Measurements from ENCODE around the gene JAK3.
"Not testable (repeated sequence)": the region's sequence is repeated elsewhere in the genome, so short reads cannot be mapped to it uniquely, and the experiment has no call there.

The JAK3 gene

DNA sequence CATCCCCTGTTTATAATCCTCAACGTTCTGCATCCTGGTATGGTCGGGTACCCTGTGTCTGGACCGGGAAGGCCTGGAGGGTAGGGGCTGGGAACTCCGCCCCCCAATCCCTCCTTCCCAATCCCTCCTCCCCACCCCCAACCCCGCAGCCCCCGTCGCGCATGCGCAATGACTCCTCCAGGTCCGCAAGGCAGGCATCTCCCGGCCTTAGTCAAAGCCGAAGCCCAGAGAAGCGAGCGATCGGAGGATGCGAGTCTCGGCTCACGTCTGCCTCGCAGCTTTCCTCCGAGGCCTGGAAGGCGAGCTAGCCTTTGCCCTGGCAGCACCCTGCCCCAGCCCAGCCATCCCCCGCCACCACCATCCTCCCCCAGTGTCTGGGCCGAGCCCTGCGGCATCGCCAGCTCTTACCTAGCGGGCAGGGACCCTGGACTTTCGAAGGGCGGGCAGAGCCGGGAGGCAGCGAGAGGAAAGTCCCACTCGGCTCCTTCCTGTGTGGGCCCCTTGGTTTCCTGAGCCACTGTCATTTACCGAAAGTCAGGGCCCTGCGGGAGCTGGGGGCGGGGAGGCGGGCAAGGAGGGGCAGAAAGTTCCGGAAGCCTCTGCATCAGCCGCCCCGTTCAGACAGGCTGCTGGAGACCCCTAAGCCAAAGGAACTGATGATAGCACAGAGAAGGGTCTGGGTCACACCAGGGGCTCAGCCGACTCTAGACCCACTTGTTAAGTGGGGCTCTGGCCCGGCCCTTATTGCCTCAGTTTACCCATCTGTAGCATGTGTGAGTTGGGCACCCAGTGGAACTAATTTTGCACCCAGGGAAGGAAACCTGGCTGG lies at the start of gene JAK3:
TSS of gene JAK3 (minus strand) at position 445 of the 829 bp plus-strand sequence. CDS start 3,565 bp downstream, outside the sequence.
- no peak for DNase-seq

DNA sequence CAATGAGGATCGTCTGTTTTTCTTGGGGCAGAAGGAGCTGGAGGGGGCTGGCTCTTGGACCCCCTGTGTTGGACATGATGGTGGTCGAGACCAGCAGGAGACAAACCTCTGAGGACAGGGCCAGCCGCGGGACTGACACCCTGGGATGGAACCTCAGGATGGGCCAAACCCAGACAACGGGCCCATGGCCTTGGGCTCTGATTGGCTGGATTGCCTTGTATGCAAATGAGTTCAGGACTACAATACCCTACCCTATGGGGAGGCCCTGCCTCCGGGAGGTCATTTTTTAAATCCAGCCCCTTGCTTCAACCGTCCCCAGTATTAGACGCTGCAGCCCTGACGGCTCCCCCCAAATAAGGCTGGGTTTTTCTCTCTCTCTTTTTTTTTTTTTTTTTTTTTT lies 46.0 kb upstream of the JAK3 start:
- no peak for DNase-seq

DNA sequence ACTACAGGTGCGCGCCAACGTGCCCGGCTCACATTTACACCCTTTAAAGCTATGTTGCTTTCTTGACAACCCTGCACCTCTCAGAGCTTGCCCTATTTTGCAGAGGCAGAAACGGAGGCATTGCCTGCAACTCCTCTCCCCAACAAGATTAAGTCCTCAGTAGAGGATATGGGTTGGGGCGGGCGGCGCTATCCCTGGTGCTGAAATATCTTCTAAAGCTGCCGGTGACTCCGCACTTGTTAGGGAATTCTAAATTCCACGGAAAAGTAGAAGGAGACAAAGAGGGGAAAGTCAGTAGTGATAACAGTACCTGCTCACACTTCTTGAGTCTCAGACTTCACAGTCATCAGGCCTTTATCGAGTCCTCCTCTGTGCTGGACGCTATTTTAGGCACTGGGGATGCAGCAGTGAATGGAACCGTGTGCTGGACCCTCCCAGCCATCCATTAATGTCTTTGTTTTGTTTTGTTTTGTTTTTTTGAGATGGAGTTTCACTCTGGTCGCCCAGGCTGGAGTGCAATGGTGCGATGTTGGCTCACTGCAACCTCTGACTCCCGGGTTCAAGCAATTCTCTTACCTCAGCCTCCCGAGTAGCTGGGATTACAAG lies 41.9 kb upstream of the JAK3 start:
- no peak for DNase-seq

DNA sequence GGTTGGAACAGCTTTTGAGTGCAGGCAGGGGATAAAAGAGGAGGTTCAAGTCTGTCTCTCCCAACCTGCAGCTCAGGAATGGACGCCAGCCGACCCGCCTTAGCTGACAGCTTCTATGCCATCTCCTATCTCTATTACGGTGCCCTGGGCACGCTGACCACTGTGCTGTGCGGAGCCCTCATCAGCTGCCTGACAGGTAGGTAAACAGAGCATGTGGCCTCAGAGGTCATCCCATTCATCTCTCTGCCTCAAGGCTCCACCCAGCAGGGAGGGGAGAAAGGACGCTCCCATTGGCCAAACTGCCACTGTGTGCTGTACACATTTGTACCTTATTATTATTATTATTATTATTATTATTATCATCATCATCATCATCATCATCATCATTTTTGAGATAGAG lies 40.5 kb upstream of the JAK3 start:
- no peak for DNase-seq

DNA sequence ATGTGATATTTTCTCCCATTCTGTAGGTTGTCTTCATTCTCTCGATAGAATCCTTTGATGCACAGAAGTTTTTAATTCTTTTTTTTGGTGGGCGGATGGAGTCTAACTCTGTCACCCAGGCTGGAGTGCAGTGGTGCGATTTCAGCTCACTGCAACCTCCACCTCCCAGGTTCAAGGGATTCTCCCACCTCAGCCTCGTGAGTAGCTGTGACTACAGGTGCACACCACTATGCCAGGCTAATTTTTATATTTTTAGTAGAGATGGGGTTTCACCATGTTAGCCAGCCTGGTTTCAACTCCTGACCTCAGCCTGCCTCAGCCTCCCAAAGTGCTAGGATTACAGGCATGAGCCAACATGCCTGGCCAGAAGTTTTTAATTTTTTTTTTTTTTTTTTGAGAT lies 39.4 kb upstream of the JAK3 start:
- not testable (repeated sequence) for DNase-seq

DNA sequence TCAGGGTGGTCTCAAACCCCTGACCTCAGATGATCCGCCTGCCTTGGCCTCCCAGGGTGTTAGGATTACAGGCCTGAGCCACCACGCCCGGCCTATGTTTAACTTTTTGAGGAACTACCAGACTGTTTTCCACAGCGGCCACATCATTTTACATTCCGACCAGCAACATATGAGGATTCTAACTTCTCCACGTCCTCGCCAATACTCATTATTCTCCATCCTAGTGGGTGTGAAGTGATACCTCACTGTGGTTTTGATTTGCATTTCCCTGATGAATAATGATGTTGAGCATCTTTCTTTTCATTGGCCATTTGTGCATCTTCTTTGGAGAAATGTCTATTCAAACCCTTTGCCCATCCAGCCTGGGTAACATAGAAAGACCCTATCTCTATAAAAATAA lies 38.7 kb upstream of the JAK3 start:
- no peak for DNase-seq

DNA sequence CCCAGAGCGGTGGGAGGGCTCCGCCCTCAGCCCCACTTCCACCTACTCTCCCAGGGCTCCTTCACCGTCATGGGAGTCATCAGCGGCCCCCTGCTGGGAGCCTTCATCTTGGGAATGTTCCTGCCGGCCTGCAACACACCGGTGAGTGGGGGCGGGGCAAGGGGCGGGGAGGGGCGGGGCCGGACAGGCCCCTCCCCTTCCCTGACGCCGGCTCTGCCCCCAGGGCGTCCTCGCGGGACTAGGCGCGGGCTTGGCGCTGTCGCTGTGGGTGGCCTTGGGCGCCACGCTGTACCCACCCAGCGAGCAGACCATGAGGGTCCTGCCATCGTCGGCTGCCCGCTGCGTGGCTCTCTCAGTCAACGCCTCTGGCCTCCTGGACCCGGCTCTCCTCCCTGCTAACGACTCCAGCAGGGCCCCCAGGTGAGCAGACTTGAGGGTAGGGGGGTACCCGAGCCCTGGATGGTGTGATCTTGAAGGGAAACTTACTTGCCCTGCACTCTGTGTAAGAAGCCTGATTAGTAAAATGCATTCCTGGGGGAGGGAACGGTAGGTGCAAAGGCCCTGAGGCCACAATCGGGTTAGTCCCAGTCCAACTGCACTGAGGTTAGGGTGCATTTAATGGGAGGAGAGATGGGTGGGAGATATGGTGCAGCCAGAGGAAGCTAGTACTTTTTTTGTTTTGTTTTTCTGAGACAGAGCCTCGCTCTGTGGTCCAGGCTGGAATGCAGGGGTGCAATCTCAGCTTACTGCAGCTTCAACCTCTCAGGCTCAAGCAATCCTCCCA lies 36.0 kb upstream of the JAK3 start:
- DNase-seq, result no peak

DNA sequence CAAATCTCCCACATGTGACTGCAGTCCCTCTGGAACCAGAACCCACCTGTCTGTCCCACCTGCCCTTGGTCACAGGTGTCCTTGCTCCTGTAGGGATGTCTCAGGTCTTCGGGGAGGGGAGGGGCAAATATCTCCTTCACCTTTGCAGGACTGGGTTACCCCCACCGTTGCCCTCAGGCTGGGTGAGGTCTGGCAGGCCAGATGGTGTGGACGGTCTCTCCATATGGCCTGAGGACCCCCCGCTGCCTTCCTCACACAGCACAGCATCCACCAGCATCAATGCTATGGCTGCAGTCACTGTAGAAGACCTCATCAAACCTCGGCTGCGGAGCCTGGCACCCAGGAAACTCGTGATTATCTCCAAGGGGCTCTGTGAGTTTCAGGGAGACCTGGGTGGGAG lies 33.9 kb upstream of the JAK3 start:
- no peak for DNase-seq

DNA sequence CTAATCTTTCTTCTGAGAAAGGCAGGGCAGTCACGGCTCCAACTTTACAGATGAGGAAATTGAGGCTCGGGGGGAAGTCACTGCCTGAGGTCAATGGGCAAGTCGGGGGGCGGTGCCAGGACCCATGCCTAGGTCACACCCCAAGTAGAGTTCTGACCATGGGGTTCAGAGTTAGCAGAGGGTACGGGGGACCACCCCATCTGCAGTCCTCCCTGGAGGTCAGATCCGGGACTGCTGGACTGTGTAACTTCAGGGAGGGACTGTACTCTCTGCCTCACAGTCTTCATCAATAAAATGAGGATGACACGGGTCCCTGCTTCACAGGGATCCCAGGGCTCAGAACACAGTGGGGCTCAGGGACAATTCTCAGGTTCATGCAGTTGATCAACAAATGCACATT lies 31.7 kb upstream of the JAK3 start:
- DNase-seq, result no peak

DNA sequence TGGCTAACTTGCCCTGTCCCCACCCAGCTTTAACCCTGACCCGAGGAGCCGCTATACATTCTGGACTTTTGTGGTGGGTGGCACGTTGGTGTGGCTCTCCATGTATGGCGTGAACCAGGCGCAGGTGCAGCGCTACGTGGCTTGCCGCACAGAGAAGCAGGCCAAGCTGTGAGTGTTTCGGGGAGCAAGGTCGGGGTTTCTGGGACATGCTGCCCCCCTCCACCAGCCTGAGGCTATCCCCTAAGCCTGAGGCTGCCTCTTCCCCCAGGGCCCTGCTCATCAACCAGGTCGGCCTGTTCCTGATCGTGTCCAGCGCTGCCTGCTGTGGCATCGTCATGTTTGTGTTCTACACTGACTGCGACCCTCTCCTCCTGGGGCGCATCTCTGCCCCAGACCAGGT lies 29.9 kb upstream of the JAK3 start:
- no peak for DNase-seq

DNA sequence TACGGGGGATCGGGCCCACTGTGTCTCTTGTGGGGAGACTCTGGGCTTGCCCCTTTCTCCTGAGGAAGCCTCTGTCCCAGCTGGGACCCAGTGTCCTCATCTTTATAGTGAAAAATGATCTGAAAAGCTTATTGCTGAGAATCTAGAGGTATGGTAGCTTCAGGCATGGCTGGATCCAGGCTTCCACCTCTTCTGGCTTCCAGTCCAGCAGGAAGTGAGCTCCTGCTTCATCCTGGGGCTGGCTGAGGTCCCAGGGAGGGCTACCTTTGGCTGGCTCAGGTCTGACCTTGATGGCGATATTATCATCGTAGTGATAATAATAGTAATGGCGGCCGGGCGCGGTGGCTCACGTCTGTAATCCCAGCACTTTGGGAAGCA lies 27.0 kb upstream of the JAK3 start:
- no peak for DNase-seq

DNA sequence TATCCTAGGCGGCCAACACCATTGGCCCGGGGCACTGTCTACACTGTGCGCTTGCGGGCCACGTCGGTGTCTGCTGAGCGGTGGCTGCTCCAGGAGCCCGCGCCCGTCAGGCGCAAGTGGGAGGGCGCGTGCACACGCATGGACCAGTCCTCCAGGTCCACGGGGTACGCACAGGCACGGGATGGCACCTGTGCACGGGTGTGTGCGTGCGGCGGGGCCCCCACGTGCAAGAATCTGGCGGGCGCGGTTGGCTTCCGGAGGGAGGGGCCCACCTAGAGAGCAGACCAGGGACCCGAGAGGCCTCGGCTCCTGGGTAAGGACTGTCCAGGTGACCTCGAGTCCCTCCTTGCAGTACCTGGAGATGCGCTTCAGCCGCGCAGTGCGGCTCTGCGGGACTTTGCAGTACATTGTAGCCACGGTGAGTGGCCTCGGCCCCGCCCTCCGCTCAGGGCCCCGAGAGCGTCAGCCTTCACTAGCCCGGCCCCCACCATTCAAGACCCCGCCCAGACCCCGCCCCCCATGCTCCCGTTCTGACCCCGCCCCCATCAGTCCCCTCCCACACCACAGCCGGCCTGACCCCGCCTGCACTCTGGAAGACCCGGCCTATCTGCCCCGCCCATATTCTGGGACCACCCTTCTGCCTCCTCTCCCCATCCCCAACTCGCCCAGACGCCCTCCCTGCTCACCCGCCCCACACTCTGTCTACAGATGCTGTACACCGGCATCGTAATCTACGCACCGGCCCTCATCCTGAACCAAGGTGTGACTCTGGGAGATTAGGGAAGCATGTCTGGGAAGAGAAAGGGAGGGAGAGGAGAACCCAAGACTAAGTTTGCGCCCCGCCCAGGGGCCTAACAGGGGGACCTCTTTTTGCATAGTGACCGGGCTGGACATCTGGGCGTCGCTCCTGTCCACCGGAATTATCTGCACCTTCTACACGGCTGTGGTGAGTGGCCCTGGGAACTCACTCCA lies 26.3 kb upstream of the JAK3 start:
- DNase-seq, result no peak

DNA sequence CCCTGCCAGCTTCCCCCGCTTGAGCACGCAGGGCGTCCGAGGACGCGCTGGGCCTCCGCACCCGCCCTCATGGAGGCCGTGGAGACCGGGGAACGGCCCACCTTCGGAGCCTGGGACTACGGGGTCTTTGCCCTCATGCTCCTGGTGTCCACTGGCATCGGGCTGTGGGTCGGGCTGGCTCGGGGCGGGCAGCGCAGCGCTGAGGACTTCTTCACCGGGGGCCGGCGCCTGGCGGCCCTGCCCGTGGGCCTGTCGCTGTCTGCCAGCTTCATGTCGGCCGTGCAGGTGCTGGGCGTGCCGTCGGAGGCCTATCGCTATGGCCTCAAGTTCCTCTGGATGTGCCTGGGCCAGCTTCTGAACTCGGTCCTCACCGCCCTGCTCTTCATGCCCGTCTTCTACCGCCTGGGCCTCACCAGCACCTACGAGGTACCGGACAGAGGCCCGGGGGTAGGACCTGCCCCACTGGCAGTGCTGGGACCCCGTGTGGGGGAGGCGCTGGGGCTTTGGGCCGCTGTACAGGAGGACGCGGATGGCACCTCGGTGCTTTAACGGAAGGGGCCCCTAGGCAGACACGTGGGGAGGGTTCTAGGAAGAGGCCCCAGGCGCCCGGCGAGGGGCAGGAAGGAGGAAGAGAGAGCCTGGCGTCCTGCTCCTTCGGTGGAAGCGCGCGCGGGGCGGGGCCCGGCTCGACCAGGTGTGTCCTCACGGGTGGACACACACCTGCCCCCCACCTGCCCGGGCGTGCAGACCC lies 24.6 kb upstream of the JAK3 start:
- DNase-seq, result no peak

DNA sequence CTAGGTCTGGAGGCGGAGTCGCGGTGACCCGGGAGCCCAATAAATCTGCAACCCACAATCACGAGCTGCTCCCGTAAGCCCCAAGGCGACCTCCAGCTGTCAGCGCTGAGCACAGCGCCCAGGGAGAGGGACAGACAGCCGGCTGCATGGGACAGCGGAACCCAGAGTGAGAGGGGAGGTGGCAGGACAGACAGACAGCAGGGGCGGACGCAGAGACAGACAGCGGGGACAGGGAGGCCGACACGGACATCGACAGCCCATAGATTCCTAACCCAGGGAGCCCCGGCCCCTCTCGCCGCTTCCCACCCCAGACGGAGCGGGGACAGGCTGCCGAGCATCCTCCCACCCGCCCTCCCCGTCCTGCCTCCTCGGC lies 24.1 kb upstream of the JAK3 start, which contains the start of gene SLC5A5:
TSS of gene SLC5A5 (plus strand) at position 68 of the 373 bp plus-strand sequence. CDS start 375 bp downstream, outside the sequence.
- no peak for DNase-seq

DNA sequence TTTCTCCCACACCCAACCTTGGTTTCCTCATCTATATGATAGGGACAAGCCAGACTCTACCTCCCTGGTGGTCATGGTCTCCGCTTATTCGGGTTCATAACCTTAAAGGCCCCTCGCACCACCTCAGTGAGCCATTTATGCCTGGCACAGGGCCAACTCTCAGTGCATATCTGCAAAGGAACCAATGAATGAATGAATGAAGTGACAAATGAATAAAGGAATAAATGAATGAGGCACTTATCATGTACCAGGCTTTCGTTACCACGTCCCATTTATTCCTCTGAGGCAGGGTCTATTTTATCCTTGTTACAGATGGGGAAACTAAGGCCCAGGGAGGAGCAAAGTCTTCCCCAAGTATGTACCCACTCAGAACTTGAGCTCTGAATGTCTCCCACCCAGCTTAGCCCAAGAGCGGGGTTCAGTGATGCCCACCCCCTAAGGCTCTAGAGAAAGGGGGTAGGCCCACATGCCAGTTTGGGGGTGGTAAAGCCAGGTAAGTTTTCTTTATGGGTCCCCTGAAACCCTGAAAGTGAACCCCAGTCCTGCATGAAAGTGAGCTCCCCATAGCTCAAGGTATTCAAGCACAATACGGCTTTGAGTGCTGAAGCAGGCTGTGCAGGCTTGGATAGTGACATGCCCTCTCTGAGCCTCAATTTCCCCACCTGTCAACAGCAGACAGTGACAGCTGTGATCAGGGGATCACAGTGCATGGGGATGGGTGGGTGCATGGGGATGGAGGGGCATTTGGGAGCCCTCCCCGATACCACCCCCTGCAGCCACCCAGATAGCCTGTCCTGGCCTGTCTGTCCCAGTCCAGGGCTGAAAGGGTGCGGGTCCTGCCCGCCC lies 23.5 kb upstream of the JAK3 start:
- no peak for DNase-seq

DNA sequence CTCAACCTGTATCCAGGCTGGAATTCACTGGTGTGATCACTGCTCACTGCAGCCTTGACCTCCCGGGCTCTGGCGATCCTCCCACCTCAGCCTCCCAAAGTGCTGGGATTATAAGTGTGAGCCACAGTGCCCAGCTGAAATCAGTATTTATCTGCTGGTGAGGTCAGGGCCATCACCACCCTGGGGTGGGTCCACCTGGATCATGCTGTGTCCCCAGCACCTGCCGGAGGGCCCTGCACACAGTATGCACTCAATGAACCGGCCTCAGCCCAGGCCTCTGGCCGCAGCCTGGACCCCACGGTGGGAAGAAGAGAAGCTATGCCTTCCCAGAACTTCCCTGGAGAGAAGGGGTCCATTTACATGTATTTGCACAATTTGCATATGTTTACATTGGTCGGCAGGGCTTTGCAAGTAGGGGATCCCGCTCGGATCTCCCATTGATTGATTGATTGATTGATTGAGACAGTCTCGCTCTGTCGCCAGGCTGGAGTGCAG lies 21.4 kb upstream of the JAK3 start:
- DNase-seq, result no peak

DNA sequence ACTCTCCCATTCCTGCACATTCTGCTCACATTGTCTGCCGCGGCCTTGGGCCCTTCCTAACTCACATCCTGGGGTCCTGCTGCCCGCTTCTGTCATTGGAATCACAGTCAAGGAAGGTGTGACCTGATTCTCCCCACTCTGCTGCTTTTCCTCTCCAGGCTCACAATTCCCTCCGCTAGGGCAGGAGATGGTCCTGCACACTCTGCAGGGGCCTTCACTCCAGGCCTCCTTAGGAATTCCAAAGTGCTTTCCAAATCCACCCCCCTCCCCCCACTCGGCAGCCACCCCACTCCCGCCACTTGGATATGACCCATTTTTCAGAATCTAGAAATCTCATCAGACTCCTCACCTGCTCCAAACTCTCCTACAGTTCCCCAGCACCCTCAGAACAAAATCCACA lies 20.9 kb upstream of the JAK3 start:
- DNase-seq, result no peak

DNA sequence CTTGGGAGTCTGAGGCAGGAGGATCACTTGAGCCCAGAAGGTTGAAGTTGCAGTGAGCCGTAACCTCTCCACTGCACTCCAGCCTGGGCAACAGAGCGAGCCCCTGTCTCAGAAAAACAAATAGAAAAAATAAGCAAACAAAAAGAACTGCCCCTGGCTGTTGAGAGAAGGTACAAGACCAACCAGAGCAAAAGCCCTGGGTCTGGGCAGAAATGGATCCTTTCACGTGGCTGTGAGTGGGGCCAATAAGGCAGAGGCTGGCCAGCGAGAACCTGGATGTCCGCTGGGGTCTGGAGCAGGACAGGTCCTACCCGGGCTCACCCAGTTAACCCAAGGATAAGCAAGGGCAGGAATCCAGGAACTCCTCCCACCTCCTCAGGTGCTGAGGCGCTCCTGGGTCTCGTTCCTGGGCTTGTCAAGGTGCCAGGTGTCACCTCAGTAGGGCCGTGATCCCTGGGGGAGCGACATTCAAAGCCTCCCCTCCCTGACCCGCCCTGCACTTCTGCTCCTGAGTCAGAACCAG lies 19.2 kb upstream of the JAK3 start:
- peak; percentile 43 for DNase-seq

DNA sequence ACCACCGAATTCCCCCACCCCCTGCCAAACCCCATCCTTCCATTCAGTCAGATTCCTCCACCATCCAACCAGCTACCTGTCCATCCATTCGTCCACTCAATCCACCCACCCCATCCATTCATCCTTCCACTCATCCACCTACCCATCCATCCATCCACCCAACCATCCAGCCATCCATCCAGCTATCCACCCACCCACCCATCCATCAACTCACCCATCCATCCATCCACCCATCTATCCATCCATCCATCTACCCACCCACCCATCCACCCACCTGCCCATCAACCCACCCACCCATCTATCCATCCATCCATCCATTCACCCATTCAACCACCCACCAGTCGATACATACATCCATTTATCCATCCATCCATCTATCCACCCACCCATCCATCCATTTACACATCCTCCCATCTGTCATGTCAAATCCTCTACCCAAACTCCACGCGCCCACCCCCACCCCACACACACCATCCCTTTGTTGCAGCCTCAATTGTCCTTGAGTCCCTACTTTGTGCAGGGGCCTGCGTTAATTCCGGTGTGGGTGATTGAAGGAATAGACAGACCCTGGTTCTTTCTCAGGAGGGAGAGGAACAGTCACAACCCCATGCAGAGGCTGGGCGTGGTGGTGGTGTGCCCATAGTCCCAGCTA lies 18.7 kb upstream of the JAK3 start:
- DNase-seq, result no peak
